WTC11 (cell line): ENCODE results near the gene BACH2. TPM values are rescaled to one million over a fixed set of nuclear protein-coding genes. Genes with fewer than 3 reads are reported as not detected.

Experiments
- ATAC-seq: fragments of 200-7000 bp; cut with Tn5 transposase; 2 replicates; pipeline ENCODE4 v1.10.0; 2021; ENCODE audit warnings: mild to moderate bottlenecking, moderate library complexity
- CTCF ChIA-PET: fragments of 300-600 bp; sonication (Branson Sonifier 250); formaldehyde crosslinking; loops from one replicate; lab custom pipeline; 2021; ENCODE audit warnings: antibody characterized with exemption; lab: Charles Lee
- POLR2A ChIA-PET: fragments of 350-600 bp; sonication (Branson Sonifier 250); formaldehyde crosslinking; loops from one replicate; lab custom pipeline; 2021; ENCODE audit warnings: antibody characterized with exemption; lab: Charles Lee
- DNase-seq: peaks from one replicate; pipeline ENCODE4 v3.0.0; 2021; ENCODE audit warnings: low spot score
- H3K27ac Mint-ChIP-seq: 2 replicates; pipeline ENCODE4 v1.8.0; 2021; ENCODE audit warnings: mixed read lengths
- H3K27me3 Mint-ChIP-seq: 2 replicates; pipeline ENCODE4 v1.8.0; 2021; ENCODE audit warnings: low read depth, mild to moderate bottlenecking, moderate library complexity, mixed read lengths
- H3K36me3 Mint-ChIP-seq: 2 replicates; pipeline ENCODE4 v1.8.0; 2021; ENCODE audit warnings: mixed read lengths
- H3K4me1 Mint-ChIP-seq: 2 replicates; pipeline ENCODE4 v1.8.0; 2022; ENCODE audit warnings: mixed read lengths
- H3K4me3 Mint-ChIP-seq: 2 replicates; pipeline ENCODE4 v1.8.0; 2021; ENCODE audit warnings: mild to moderate bottlenecking, moderate library complexity, mixed read lengths
- H3K9me3 Mint-ChIP-seq: 2 replicates; pipeline ENCODE4 v1.8.0; 2021; ENCODE audit warnings: mixed read lengths
- ATF3 ChIP-seq: sonication (generic); formaldehyde crosslinking; conservative IDR thresholded peaks from 2 replicates; pipeline ENCODE4 v1.8.1; 2022; ENCODE audit warnings: mild to moderate bottlenecking, missing genetic modification reagents
- CDX4 ChIP-seq: fragments of 250-450 bp; sonication (Bioruptor Pico); IDR thresholded peaks from 2 replicates; pipeline ENCODE4 v1.9.0; 2021; ENCODE audit warnings: moderate library complexity, mild to moderate bottlenecking, inconsistent platforms, borderline replicate concordance
- CREM ChIP-seq: sonication (generic); formaldehyde crosslinking; IDR thresholded peaks from 2 replicates; pipeline ENCODE4 v1.8.1; 2022; ENCODE audit warnings: mild to moderate bottlenecking, missing genetic modification reagents, moderate library complexity
- E2F5 ChIP-seq: sonication (generic); formaldehyde crosslinking; IDR thresholded peaks from 2 replicates; pipeline ENCODE4 v1.8.1; 2022; ENCODE audit warnings: mild to moderate bottlenecking, moderate library complexity, missing genetic modification reagents
- ELF4 ChIP-seq: sonication (generic); formaldehyde crosslinking; IDR thresholded peaks from 2 replicates; pipeline ENCODE4 v1.8.1; 2022; ENCODE audit warnings: low read depth, mild to moderate bottlenecking, moderate library complexity, missing genetic modification reagents
- FOXK1 ChIP-seq: sonication (generic); formaldehyde crosslinking; IDR thresholded peaks from 2 replicates; pipeline ENCODE4 v1.8.0; 2022; ENCODE audit warnings: mild to moderate bottlenecking, moderate library complexity, missing genetic modification reagents
- GRHL2 ChIP-seq: fragments of 250-450 bp; sonication (Bioruptor Pico); IDR thresholded peaks from 2 replicates; pipeline ENCODE4 v1.8.0; 2022; ENCODE audit warnings: mild to moderate bottlenecking, moderate library complexity; ENCODE audit not compliant: insufficient replicate concordance, severe bottlenecking
- JAZF1 ChIP-seq: fragments of 250-450 bp; sonication (Bioruptor Pico); IDR thresholded peaks from 2 replicates; pipeline ENCODE4 v1.9.0; 2021; ENCODE audit warnings: moderate library complexity, mild to moderate bottlenecking, inconsistent platforms
- NFE2L1 ChIP-seq: sonication (generic); formaldehyde crosslinking; IDR thresholded peaks from 2 replicates; pipeline ENCODE4 v1.8.1; 2023; ENCODE audit warnings: missing genetic modification reagents
- PREB ChIP-seq: sonication (generic); formaldehyde crosslinking; IDR thresholded peaks from 2 replicates; pipeline ENCODE4 v1.8.1; 2022; ENCODE audit warnings: mild to moderate bottlenecking, missing genetic modification reagents, moderate library complexity, borderline replicate concordance
- SMAD3 ChIP-seq: sonication (generic); formaldehyde crosslinking; IDR thresholded peaks from 2 replicates; pipeline ENCODE4 v1.8.0; 2022; ENCODE audit warnings: missing genetic modification reagents, mild to moderate bottlenecking, borderline replicate concordance
- SMAD4 ChIP-seq: sonication (generic); formaldehyde crosslinking; IDR thresholded peaks from 2 replicates; pipeline ENCODE4 v1.8.0; 2022; ENCODE audit warnings: mild to moderate bottlenecking, missing genetic modification reagents
- SP1 ChIP-seq: sonication (generic); formaldehyde crosslinking; conservative IDR thresholded peaks from 2 replicates; pipeline ENCODE4 v1.8.1; 2022; ENCODE audit warnings: missing genetic modification reagents
- TP53 ChIP-seq: sonication (generic); formaldehyde crosslinking; IDR thresholded peaks from 2 replicates; pipeline ENCODE4 v1.8.1; 2023; ENCODE audit warnings: mild to moderate bottlenecking, missing genetic modification reagents
- USF1 ChIP-seq: sonication (generic); formaldehyde crosslinking; IDR thresholded peaks from 2 replicates; pipeline ENCODE4 v1.8.0; 2022; ENCODE audit warnings: mild to moderate bottlenecking, missing genetic modification reagents
- ZNF317 ChIP-seq: sonication (generic); formaldehyde crosslinking; IDR thresholded peaks from 2 replicates; pipeline ENCODE4 v1.8.1; 2023; ENCODE audit warnings: low read depth, mild to moderate bottlenecking, moderate library complexity, missing genetic modification reagents, borderline replicate concordance
- ZSCAN18 ChIP-seq: fragments of 250-450 bp; sonication (Bioruptor Pico); IDR thresholded peaks from 2 replicates; pipeline ENCODE4 v2.1.2; 2022; ENCODE audit warnings: mild to moderate bottlenecking, moderate library complexity
- total RNA-seq: library from RNA; stranded (reverse); gene quantifications from 3 replicates; pipeline ENCODE4 v1.2.3, GENCODE V29; 2021

BACH2 gene
- total RNA-seq, 1 experiment from 2014 or later = 5.9 TPM

- no peaks in the 10 kb centered on the region for H3K27me3 Mint-ChIP-seq
- H3K27ac Mint-ChIP-seq = no peak overlapping the region
- no peak overlapping the region for H3K4me3 Mint-ChIP-seq
- ChIA-PET CTCF (interaction anchor here (0.8 to 2.9 kb wide), 3 partner anchors 37 to 501 kb away, joined by 4 to 14 read pairs (median 5); no protein-coding TSS in a partner anchor), POLR2A (no interaction called here)
- 0 out of 2 replicates have a peak, but pooled peaks cover 3% of the 10 kb centered on the region for H3K4me1 Mint-ChIP-seq
- ATAC-seq (no peak), DNase-seq (no peak)
- no peaks in the 10 kb centered on the region for H3K9me3 Mint-ChIP-seq
- TF ChIP-seq ZSCAN18 = no peak
- no peak for TF ChIP-seq CREM
- TF ChIP-seq CDX4 (CRISPR knock-in tag) = no peak
- TF ChIP-seq PREB (CRISPR knock-in tag) = no peak
- H3K36me3 Mint-ChIP-seq = no peaks in the 10 kb centered on the region
Measured at GRCh38 chr6:89977808-89978748, 318.6 kb downstream of the BACH2 start.

- Mint-ChIP-seq H3K9me3 (no peaks in the 10 kb centered on the region), H3K27me3 (no peaks in the 10 kb centered on the region), H3K4me3 (no peak overlapping the region), H3K27ac (no peak overlapping the region), H3K36me3 (no peaks in the 10 kb centered on the region), H3K4me1 (0 out of 2 replicates have a peak, but pooled peaks cover 3% of the 10 kb centered on the region)
- CTCF ChIA-PET = interaction anchor here (2.9 kb wide), 1 partner anchor 36 kb away, joined by 14 read pairs; no protein-coding TSS in a partner anchor
- no peak for TF ChIP-seq ZNF317 (CRISPR knock-in tag)
- TF ChIP-seq SMAD4 (CRISPR knock-in tag) = no peak
- TF ChIP-seq NFE2L1 (CRISPR knock-in tag) = no peak
- no peak for TF ChIP-seq TP53 (CRISPR knock-in tag)
- no peak for TF ChIP-seq ATF3
- no peak for TF ChIP-seq E2F5
- no peak for TF ChIP-seq CDX4 (CRISPR knock-in tag)
- TF ChIP-seq SP1 (CRISPR knock-in tag) = no peak
- no peak for TF ChIP-seq GRHL2 (CRISPR knock-in tag)
- no peak for TF ChIP-seq USF1
- TF ChIP-seq ELF4 (CRISPR knock-in tag) = no peak
- no peak for TF ChIP-seq FOXK1 (CRISPR knock-in tag)
- TF ChIP-seq JAZF1 (CRISPR knock-in tag) = no peak
- no peak for TF ChIP-seq SMAD3 (CRISPR knock-in tag)
- POLR2A ChIA-PET = no interaction called here
- DNase-seq (no peak), ATAC-seq (no peak)
Measured at GRCh38 chr6:89976694-89977020, 320.0 kb downstream of the BACH2 start.
